ENCODE measurements around the gene VSTM4. TPM values are rescaled to one million over a fixed set of nuclear protein-coding genes. Genes with fewer than 3 reads are reported as not detected.

VSTM4 gene
- total RNA-seq, 3 donors from 2014 or later (not counting 1 experiment from before 2014, with no cell fraction given), result 0.38 to 0.57 (median 0.45) TPM

DNA sequence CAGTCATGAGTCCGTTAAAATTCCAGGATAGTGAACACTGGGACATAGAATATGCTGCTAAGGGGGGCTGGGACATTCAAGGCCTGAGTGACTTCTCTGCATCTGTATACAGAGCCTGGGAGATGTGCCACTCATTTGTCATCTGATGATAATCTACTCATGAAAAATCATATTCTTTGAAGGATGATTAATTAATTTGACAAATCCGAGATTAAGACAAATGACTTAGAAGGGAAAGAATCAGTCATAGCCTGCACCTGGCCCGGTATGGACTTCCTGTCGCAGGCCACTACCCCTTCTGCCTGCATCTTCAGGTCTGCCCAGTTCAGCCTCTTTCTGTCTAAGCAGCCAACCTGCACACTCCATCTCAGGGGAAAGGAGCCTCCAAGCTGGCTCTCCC lies 37.3 kb upstream of the VSTM4 start:
- Histone ChIP-seq H3K27me3 (ENCODE audit: control insufficient read depth, insufficient read depth, low read length) (no peaks in the 10 kb centered on the region), H3K4me3 (ENCODE audit: low read length) (no peak overlapping the region), H3K4me1 (ENCODE audit: control insufficient read depth, insufficient read depth, low read length) (peaks cover 14% of the 10 kb centered on the region), H3K9me3 (ENCODE audit: control insufficient read depth, insufficient read depth, low read length) (no peaks in the 10 kb centered on the region), H3K36me3 (ENCODE audit: control insufficient read depth, insufficient read depth, low read length) (no peaks in the 10 kb centered on the region), H3K27ac (ENCODE audit: low read length) (no peak overlapping the region)
- Mint-ChIP-seq H3K27ac (no peak overlapping the region), H3K27me3 (ENCODE audit: low read depth in 2 of 2) (peaks cover 0 to 4% of the 10 kb centered on the region in 2 donors), H3K36me3 (peaks cover 10% of the 10 kb centered on the region), H3K9me3 (peaks cover 1 to 3% of the 10 kb centered on the region in 2 donors), H3K4me1 (peaks cover 41 to 44% of the 10 kb centered on the region in 2 donors), H3K4me3 (no peak overlapping the region)
- ATAC-seq (no peak), DNase-seq (no peak)
- TF ChIP-seq, protein P1, sequence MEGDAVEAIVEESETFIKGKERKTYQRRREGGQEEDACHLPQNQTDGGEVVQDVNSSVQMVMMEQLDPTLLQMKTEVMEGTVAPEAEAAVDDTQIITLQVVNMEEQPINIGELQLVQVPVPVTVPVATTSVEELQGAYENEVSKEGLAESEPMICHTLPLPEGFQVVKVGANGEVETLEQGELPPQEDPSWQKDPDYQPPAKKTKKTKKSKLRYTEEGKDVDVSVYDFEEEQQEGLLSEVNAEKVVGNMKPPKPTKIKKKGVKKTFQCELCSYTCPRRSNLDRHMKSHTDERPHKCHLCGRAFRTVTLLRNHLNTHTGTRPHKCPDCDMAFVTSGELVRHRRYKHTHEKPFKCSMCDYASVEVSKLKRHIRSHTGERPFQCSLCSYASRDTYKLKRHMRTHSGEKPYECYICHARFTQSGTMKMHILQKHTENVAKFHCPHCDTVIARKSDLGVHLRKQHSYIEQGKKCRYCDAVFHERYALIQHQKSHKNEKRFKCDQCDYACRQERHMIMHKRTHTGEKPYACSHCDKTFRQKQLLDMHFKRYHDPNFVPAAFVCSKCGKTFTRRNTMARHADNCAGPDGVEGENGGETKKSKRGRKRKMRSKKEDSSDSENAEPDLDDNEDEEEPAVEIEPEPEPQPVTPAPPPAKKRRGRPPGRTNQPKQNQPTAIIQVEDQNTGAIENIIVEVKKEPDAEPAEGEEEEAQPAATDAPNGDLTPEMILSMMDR (IDR thresholded peaks at IDR 0.05), result no peak
- intact Hi-C loops (cut with micrococcal nuclease), result no loop called here
- 79% methylated on average over 4 of the region's 4 CpGs for WGBS (ENCODE audit: insufficient coverage)

DNA sequence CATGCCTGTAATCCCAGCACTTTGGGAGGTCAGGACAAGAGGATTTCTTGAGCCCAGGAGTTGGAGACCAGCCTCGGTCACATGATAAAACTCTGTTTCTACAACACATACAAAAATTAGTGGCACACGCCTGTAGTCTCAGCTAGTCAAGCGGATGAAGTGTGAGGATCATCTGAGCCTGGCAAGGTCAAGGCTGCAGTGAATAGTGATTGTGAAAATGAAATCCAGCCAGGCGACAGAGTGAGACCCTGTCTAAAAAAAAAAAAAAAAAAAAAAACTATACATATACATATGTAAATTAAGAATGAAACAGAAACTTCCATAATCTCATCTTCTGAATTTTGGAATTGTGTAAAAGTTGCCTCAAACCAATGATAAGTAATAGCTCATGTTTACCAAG lies 36.7 kb upstream of the VSTM4 start:
- 100% methylated on average over 3 of the region's 4 CpGs for WGBS (ENCODE audit: insufficient coverage)
- TF ChIP-seq, protein P1 (IDR thresholded peaks at IDR 0.05), result no peak
- Mint-ChIP-seq H3K4me1 (peaks cover 34 to 37% of the 10 kb centered on the region in 2 donors), H3K27me3 (ENCODE audit: low read depth in 2 of 2) (peaks cover 0 to 4% of the 10 kb centered on the region in 2 donors), H3K27ac (no peak overlapping the region), H3K36me3 (peaks cover 15% of the 10 kb centered on the region), H3K4me3 (no peak overlapping the region), H3K9me3 (peaks cover 3 to 5% of the 10 kb centered on the region in 2 donors)
- intact Hi-C loops (cut with micrococcal nuclease), result no loop called here
- Histone ChIP-seq H3K4me3 (ENCODE audit: low read length) (no peak overlapping the region), H3K9me3 (ENCODE audit: control insufficient read depth, insufficient read depth, low read length) (peaks cover 3% of the 10 kb centered on the region), H3K36me3 (ENCODE audit: control insufficient read depth, insufficient read depth, low read length) (no peaks in the 10 kb centered on the region), H3K4me1 (ENCODE audit: control insufficient read depth, insufficient read depth, low read length) (peaks cover 11% of the 10 kb centered on the region), H3K27me3 (ENCODE audit: control insufficient read depth, insufficient read depth, low read length) (no peaks in the 10 kb centered on the region), H3K27ac (ENCODE audit: low read length) (no peak overlapping the region)
- no peak for DNase-seq
- no peak for ATAC-seq

DNA sequence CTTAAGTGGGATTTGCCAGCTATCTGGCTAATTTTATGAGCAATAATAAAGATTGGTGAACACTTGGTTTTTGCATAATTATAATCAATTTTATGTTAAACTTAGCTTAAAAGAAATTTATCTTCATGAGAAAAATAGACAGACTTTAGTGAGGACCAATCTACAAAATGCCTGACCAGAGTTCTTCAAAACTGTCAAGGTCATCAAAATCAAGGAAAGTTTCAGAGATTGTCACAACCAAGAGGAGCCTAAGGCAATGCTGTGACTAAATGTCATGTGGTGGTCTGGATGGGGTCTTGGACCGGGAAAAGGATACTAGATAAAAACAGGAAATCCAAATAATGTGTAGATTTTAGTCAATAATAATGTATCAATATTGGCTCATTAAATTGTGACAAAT lies 36.2 kb upstream of the VSTM4 start:
- Mint-ChIP-seq H3K36me3 (peaks cover 15% of the 10 kb centered on the region), H3K27me3 (ENCODE audit: low read depth in 2 of 2) (peaks cover 0 to 4% of the 10 kb centered on the region in 2 donors), H3K4me3 (no peak overlapping the region), H3K4me1 (peaks cover 29 to 32% of the 10 kb centered on the region in 2 donors), H3K9me3 (peaks cover 3 to 5% of the 10 kb centered on the region in 2 donors), H3K27ac (no peak overlapping the region)
- WGBS (ENCODE audit: insufficient coverage), result 86% methylated on average over 1 of the region's 1 CpG
- DNase-seq (no peak), ATAC-seq (no peak)
- Histone ChIP-seq H3K4me3 (ENCODE audit: low read length) (no peak overlapping the region), H3K36me3 (ENCODE audit: control insufficient read depth, insufficient read depth, low read length) (no peaks in the 10 kb centered on the region), H3K27ac (ENCODE audit: low read length) (no peak overlapping the region), H3K4me1 (ENCODE audit: control insufficient read depth, insufficient read depth, low read length) (peaks cover 6% of the 10 kb centered on the region), H3K27me3 (ENCODE audit: control insufficient read depth, insufficient read depth, low read length) (no peaks in the 10 kb centered on the region), H3K9me3 (ENCODE audit: control insufficient read depth, insufficient read depth, low read length) (peaks cover 5% of the 10 kb centered on the region)
- TF ChIP-seq, protein P1 (IDR thresholded peaks at IDR 0.05), result no peak
- intact Hi-C loops (cut with micrococcal nuclease), result no loop called here

DNA sequence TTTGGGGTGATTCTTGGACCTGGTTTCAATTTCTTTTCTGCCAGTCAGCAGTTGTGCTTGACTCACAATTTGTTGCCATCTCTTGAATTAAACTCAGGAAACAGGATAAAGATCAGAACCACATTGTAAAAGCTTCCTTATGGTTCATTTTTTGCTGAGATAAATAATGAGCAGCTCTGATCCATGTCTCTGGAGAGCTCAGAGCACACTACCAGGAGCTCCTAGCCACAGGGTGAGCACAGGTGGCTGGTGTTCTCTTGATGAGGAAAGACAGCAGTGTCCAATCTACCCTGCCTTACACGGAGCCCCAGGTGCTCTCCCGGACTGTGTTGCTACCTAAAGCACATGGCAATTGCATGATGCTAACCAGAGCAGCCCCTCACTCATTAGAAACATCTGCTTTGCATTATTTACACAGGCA lies 35.7 kb upstream of the VSTM4 start:
- Mint-ChIP-seq H3K4me3 (no peak overlapping the region), H3K9me3 (peaks cover 3 to 5% of the 10 kb centered on the region in 2 donors), H3K4me1 (peaks cover 26 to 27% of the 10 kb centered on the region in 2 donors), H3K27me3 (ENCODE audit: low read depth in 2 of 2) (peaks cover 4% of the 10 kb centered on the region in 2 donors), H3K36me3 (peaks cover 15% of the 10 kb centered on the region), H3K27ac (no peak overlapping the region)
- ATAC-seq (no peak), DNase-seq (no peak)
- intact Hi-C loops (cut with micrococcal nuclease), result no loop called here
- TF ChIP-seq, protein P1 (IDR thresholded peaks at IDR 0.05), result no peak
- H3K4me3 ChIP-seq (ENCODE audit: low read length), result no peak overlapping the region
- 29% methylated on average over 2 of the region's 2 CpGs for WGBS (ENCODE audit: insufficient coverage)
- no peaks in the 10 kb centered on the region for H3K27me3 ChIP-seq (ENCODE audit: control insufficient read depth, insufficient read depth, low read length)
- peaks cover 5% of the 10 kb centered on the region for H3K9me3 ChIP-seq (ENCODE audit: control insufficient read depth, insufficient read depth, low read length)
- H3K36me3 ChIP-seq (ENCODE audit: control insufficient read depth, insufficient read depth, low read length), result no peaks in the 10 kb centered on the region
- no peak overlapping the region for H3K27ac ChIP-seq (ENCODE audit: low read length)
- peaks cover 4% of the 10 kb centered on the region for H3K4me1 ChIP-seq (ENCODE audit: control insufficient read depth, insufficient read depth, low read length)
